IMR-90 (cell line): ENCODE data around the gene CCDC184. TPM values are rescaled to one million over a fixed set of nuclear protein-coding genes. Genes with fewer than 3 reads are reported as not detected.
A peak's percentile ranks its signal among the peaks of the same experiment; 100 is the strongest.

Source experiments
- ATAC-seq: fragments of 200-7000 bp; cut with Tn5 transposase; 2 replicates; pipeline ENCODE4 v1.9.1; 2020; ENCODE audit warnings: low read depth, mild to moderate bottlenecking, moderate library complexity
- BruUV-seq: library from RNA; stranded (reverse); fragments of 400-500 nt; replicated peaks from 2 replicates; lab custom pipeline; 2021; lab: Mats Ljungman, UMichigan
- CTCF ChIA-PET: fragments of 300-600 bp; formaldehyde crosslinking; extraction: SDS; loops from one replicate; lab custom pipeline; 2021; ENCODE audit warnings: antibody characterized with exemption; lab: Yijun Ruan, JAX
- POLR2A ChIA-PET: fragments of 300-600 bp; sonication (Branson Sonifier 250); formaldehyde crosslinking; loops from one replicate; lab custom pipeline; 2022; ENCODE audit warnings: antibody characterized with exemption; ENCODE audit not compliant: unreplicated experiment; lab: Charles Lee
- DNase-seq: peaks from one replicate; pipeline ENCODE4 v3.0.0; 2013
- H2AFZ ChIP-seq: replicated peaks from 2 replicates; pipeline ENCODE3; 2013; ENCODE audit warnings: low read length, mild to moderate bottlenecking; ENCODE audit not compliant: poor library complexity
- H2AK5ac ChIP-seq: 2 replicates; pipeline ENCODE4 v1.6.1; 2013; ENCODE audit warnings: low read depth, low read length, inconsistent platforms
- H2AK9ac ChIP-seq: replicated peaks from 2 replicates; pipeline ENCODE3; 2013; ENCODE audit warnings: mild to moderate bottlenecking, low read depth, low read length, moderate library complexity; ENCODE audit not compliant: poor library complexity
- H2BK120ac ChIP-seq: 2 replicates; pipeline ENCODE4 v1.6.1; 2013; ENCODE audit warnings: low read depth, low read length, inconsistent platforms
- H2BK15ac ChIP-seq: 3 replicates; pipeline ENCODE4 v1.6.1; 2013; ENCODE audit warnings: low read depth, low read length, inconsistent platforms
- H2BK20ac ChIP-seq: 2 replicates; pipeline ENCODE4 v1.6.1; 2013; ENCODE audit warnings: low read depth, mild to moderate bottlenecking, inconsistent platforms, low read length, moderate library complexity
- H2BK5ac ChIP-seq: 2 replicates; pipeline ENCODE4 v1.6.1; 2013; ENCODE audit warnings: mild to moderate bottlenecking, low read depth, low read length, inconsistent platforms; ENCODE audit not compliant: poor library complexity, severe bottlenecking
- H3K14ac ChIP-seq: replicated peaks from 2 replicates; pipeline ENCODE4 v1.6.1; 2013; ENCODE audit warnings: low read depth, low read length, inconsistent platforms
- H3K18ac ChIP-seq: 2 replicates; pipeline ENCODE4 v1.6.1; 2013; ENCODE audit warnings: low read depth, low read length, control low read depth
- H3K23ac ChIP-seq: 2 replicates; pipeline ENCODE4 v1.6.1; 2013; ENCODE audit warnings: low read depth, low read length, inconsistent platforms
- H3K27ac ChIP-seq: 2 replicates; pipeline ENCODE4 v1.5.1; 2013; ENCODE audit warnings: mild to moderate bottlenecking, control low read depth, low read length; ENCODE audit not compliant: insufficient read depth
- H3K27me3 ChIP-seq: 2 replicates; pipeline ENCODE4 v1.6.1; 2013; ENCODE audit warnings: low read length; ENCODE audit not compliant: control insufficient read depth, insufficient read depth
- H3K36me3 ChIP-seq: 2 replicates; pipeline ENCODE4 v1.6.1; 2013; ENCODE audit warnings: low read length, mixed read lengths; ENCODE audit not compliant: control insufficient read depth, insufficient read depth
- H3K4ac ChIP-seq: 2 replicates; pipeline ENCODE4 v1.6.1; 2013; ENCODE audit warnings: low read depth, low read length, inconsistent platforms
- H3K4me1 ChIP-seq: 2 replicates; pipeline ENCODE4 v1.6.1; 2013; ENCODE audit warnings: low read length, mixed read lengths; ENCODE audit not compliant: control insufficient read depth, insufficient read depth
- H3K4me2 ChIP-seq: 2 replicates; pipeline ENCODE4 v1.6.1; 2013; ENCODE audit warnings: low read depth, mild to moderate bottlenecking, control low read depth, low read length, moderate library complexity
- H3K4me3 ChIP-seq: 2 replicates; pipeline ENCODE4 v1.5.1; 2013; ENCODE audit warnings: low read depth, mild to moderate bottlenecking, control low read depth, low read length, moderate library complexity; ENCODE audit not compliant: insufficient read depth
- H3K56ac ChIP-seq: 2 replicates; pipeline ENCODE4 v1.6.1; 2013; ENCODE audit warnings: low read length, inconsistent platforms; ENCODE audit not compliant: insufficient read depth; ENCODE audit errors: extremely low read depth
- H3K79me1 ChIP-seq, 2 experiments: 2 replicates each; pipeline ENCODE4 v1.6.1; 2013; ENCODE audit warnings: low read length in 2 of 2, inconsistent platforms in 1 of 2, low read depth in 1 of 2
- H3K9ac ChIP-seq: 2 replicates; pipeline ENCODE4 v1.6.1; 2013; ENCODE audit warnings: low read depth, low read length, control low read depth
- H3K9me1 ChIP-seq: 2 replicates; pipeline ENCODE4 v1.6.1; 2013; ENCODE audit warnings: low read length, inconsistent platforms; ENCODE audit not compliant: insufficient read depth
- H3K9me3 ChIP-seq: 2 replicates; pipeline ENCODE4 v1.6.1; 2013; ENCODE audit warnings: low read length; ENCODE audit not compliant: control insufficient read depth, insufficient read depth
- H4K20me1 ChIP-seq: 2 replicates; pipeline ENCODE4 v1.6.1; 2013; ENCODE audit warnings: low read length, inconsistent platforms; ENCODE audit not compliant: insufficient read depth
- H4K5ac ChIP-seq: 2 replicates; pipeline ENCODE4 v1.6.1; 2013; ENCODE audit warnings: mild to moderate bottlenecking, low read depth, low read length, control low read depth
- H4K8ac ChIP-seq, 2 experiments: 2 replicates each; pipeline ENCODE4 v1.6.1; 2013; ENCODE audit warnings: low read depth in 2 of 2, low read length in 2 of 2, control low read depth in 1 of 2, inconsistent platforms in 1 of 2
- H4K91ac ChIP-seq: 2 replicates; pipeline ENCODE4 v1.6.1; 2013; ENCODE audit warnings: low read depth, low read length, inconsistent platforms; ENCODE audit not compliant: insufficient read depth
- BHLHE40 ChIP-seq: fragments of 150-350 bp; IDR thresholded peaks from 2 replicates; pipeline ENCODE4 v1.6.1; 2016; ENCODE audit warnings: mild to moderate bottlenecking, low read depth, low read length
- CHD1 ChIP-seq: IDR thresholded peaks from 2 replicates; pipeline ENCODE4 v1.6.1; 2012; ENCODE audit warnings: low read depth, low read length, improper control_type of control experiment
- ELK1 ChIP-seq: fragments of 150-350 bp; IDR thresholded peaks from 2 replicates; pipeline ENCODE4 v1.6.1; 2016; ENCODE audit warnings: low read depth, mild to moderate bottlenecking, low read length, moderate library complexity, borderline replicate concordance
- FOS ChIP-seq: fragments of 150-350 bp; IDR thresholded peaks from 2 replicates; pipeline ENCODE4 v1.6.1; 2016; ENCODE audit warnings: low read depth, low read length
- MAZ ChIP-seq: IDR thresholded peaks from 2 replicates; pipeline ENCODE4 v1.6.1; 2012; ENCODE audit warnings: low read depth, mild to moderate bottlenecking, low read length, improper control_type of control experiment, moderate library complexity, borderline replicate concordance
- MXI1 ChIP-seq: IDR thresholded peaks from 2 replicates; pipeline ENCODE4 v1.6.1; 2012; ENCODE audit warnings: low read depth, mild to moderate bottlenecking, low read length, moderate library complexity, borderline replicate concordance
- NFE2L2 ChIP-seq: fragments of 150-350 bp; IDR thresholded peaks from 2 replicates; pipeline ENCODE4 v1.6.1; 2016; ENCODE audit warnings: low read depth, mild to moderate bottlenecking, low read length
- POLR2A ChIP-seq: IDR thresholded peaks from 2 replicates; pipeline ENCODE4 v1.6.1; 2012; ENCODE audit warnings: mild to moderate bottlenecking, low read depth, low read length
- RCOR1 ChIP-seq: IDR thresholded peaks from 2 replicates; pipeline ENCODE4 v1.6.1; 2012; ENCODE audit warnings: mild to moderate bottlenecking, low read length, improper control_type of control experiment; ENCODE audit not compliant: insufficient replicate concordance
- RFX5 ChIP-seq: IDR thresholded peaks from 2 replicates; pipeline ENCODE4 v1.8.0; 2012; ENCODE audit warnings: low read depth, mild to moderate bottlenecking, low read length, moderate library complexity
- WGBS, 2 experiments: methylation state at CpG; one replicate each; pipeline versions ENCODE4 v1.1.5 to v1.1.7; 2013; ENCODE audit warnings: missing lambda C conversion rate in 2 of 2; ENCODE audit not compliant: insufficient read length in 1 of 2; ENCODE audit errors: extremely low coverage in 2 of 2; 5-methylcytosine and 5-hydroxymethylcytosine counted together
- dilution Hi-C: fragments of 300-500 bp; cut with HindIII; formaldehyde crosslinking; loops from one replicate; pipeline ENCODE4 v1.14.3; 2018; ENCODE audit warnings: low sequenced_read_pairs; ENCODE audit not compliant: unreplicated experiment
- in situ Hi-C: fragments of 300-500 bp; cut with MboI; formaldehyde crosslinking; loops from 3 replicates; pipeline ENCODE4 v1.14.3; 2019; ENCODE audit warnings: low sequenced_read_pairs, inconsistent platforms, mixed read lengths
- intact Hi-C: fragments of 100-400 bp; cut with micrococcal nuclease; formaldehyde crosslinking; loops from 2 replicates; pipeline ENCODE4 v1.10.0; 2022
- polyA plus RNA-seq, 3 experiments: library from polyadenylated mRNA; depleted of rRNA; stranded (reverse); fragments of >200 nt; gene quantifications; 2 replicates each; pipeline ENCODE4 v1.2.3, GENCODE V29; 2012; ENCODE audit warnings: low replicate concordance in 1 of 3
- total RNA-seq: library from RNA; depleted of rRNA; stranded (reverse); fragments of >200 nt; gene quantifications from 2 replicates; pipeline ENCODE4 v1.2.3, GENCODE V29; 2012

Gene CCDC184
- total and polyA plus RNA-seq, 2 of the 4 experiments (the other 2 are of a cell fraction) = 0.18 to 0.22 TPM

GRCh38 chr12:48157889-48158370 is 25.5 kb upstream of the CCDC184 start:
- Histone ChIP-seq H4K5ac (peak overlapping the region; percentile 94), H3K9ac (peak overlapping the region; percentile 76), H2BK20ac (peak overlapping the region; percentile 42; the same call in 1 of the 2 replicates)

More at GRCh38 chr12:48157889-48158370, 25.5 kb upstream of the CCDC184 start:
- peak overlapping the region; percentile 71 for H3K18ac ChIP-seq
- peak overlapping the region; percentile 95 for H2AFZ ChIP-seq
- dilution Hi-C loops = no loop called here
- ATAC-seq = peak; percentile 9
- peak overlapping the region; percentile 87 for H3K4ac ChIP-seq
- H3K4me3 ChIP-seq = peak overlapping the region; percentile 33
- H2AK9ac ChIP-seq = peak overlapping the region; percentile 23
- H2BK15ac ChIP-seq = peak overlapping the region; percentile 8; the same call in 1 of the 3 replicates
- WGBS, 2 experiments = no CpG with 5 or more reads among the region's 3 CpGs
- TF ChIP-seq RFX5 = no peak
- no peak for TF ChIP-seq ELK1
- no peak for TF ChIP-seq POLR2A
- TF ChIP-seq NFE2L2 = no peak
- TF ChIP-seq CHD1 = no peak
- no peak for TF ChIP-seq BHLHE40
- no peak for TF ChIP-seq MAZ
- TF ChIP-seq FOS = no peak
- TF ChIP-seq MXI1 = no peak
- no peak for TF ChIP-seq RCOR1
- peak overlapping the region; percentile 70 for H2BK120ac ChIP-seq
- peak overlapping the region; percentile 95 for H3K14ac ChIP-seq
- H4K91ac ChIP-seq = peak overlapping the region; percentile 60
- peak overlapping the region; percentile 76 to 97 for H4K8ac ChIP-seq
- in situ Hi-C loops = no loop called here
- peak overlapping the region; percentile 80 for H3K56ac ChIP-seq
- peaks cover 3 to 23% of the 10 kb centered on the region in 2 experiments; a peak in 3 of 4 replicates for H3K79me1 ChIP-seq
- no peaks in the 10 kb centered on the region for H3K9me3 ChIP-seq
- H2BK5ac ChIP-seq = peak overlapping the region; percentile 62
- POLR2A ChIA-PET = no interaction called here
- H3K9me1 ChIP-seq = peaks cover 5% of the 10 kb centered on the region
- peaks cover 3% of the 10 kb centered on the region for H3K36me3 ChIP-seq
- intact Hi-C loops = loop anchor here (2.0 kb wide), 1 partner anchor 51 kb away; the partner anchor contains the start of gene SENP1
- peak overlapping the region; percentile 80 for H3K4me2 ChIP-seq
- BruUV-seq = no TSS peak
- H3K23ac ChIP-seq = peak overlapping the region; percentile 77
- peaks cover 2% of the 10 kb centered on the region; the same call in 1 of the 2 replicates for H3K27me3 ChIP-seq
- H4K20me1 ChIP-seq = no peaks in the 10 kb centered on the region
- peaks cover 2% of the 10 kb centered on the region; the same call in 1 of the 2 replicates for H3K4me1 ChIP-seq
- H2AK5ac ChIP-seq = peak overlapping the region; percentile 52; the same call in 1 of the 2 replicates
- DNase-seq = no peak
- H3K27ac ChIP-seq = peak overlapping the region; percentile 73
- CTCF ChIA-PET = interaction anchor here (0.7 to 1.0 kb wide), 3 partner anchors 8 to 68 kb away, joined by 3 to 4 read pairs (median 4); no protein-coding TSS in a partner anchor
